MM.1S (cell line): Measurements from ENCODE around the gene DPP10.

Source experiments
- DNase-seq: peaks from one replicate; pipeline ENCODE4 v3.0.0-alpha.2; 2015
- H2AFZ ChIP-seq: fragments of 300-600 bp; sonication (generic); 2 replicates; pipeline ENCODE4 v1.6.0; 2016; ENCODE audit warnings: antibody characterized with exemption, low read length
- H3F3A ChIP-seq: fragments of 300-600 bp; sonication (generic); 2 replicates; pipeline ENCODE4 v1.6.1; 2016; ENCODE audit warnings: mild to moderate bottlenecking, antibody characterized with exemption, low read length, moderate library complexity, mixed read lengths; ENCODE audit not compliant: insufficient read depth
- H3K27ac ChIP-seq: fragments of 300-600 bp; sonication (generic); 2 replicates; pipeline ENCODE4 v1.5.1; 2016; ENCODE audit warnings: mild to moderate bottlenecking, low read length
- H3K27me3 ChIP-seq: fragments of 300-600 bp; sonication (generic); replicated peaks from 2 replicates; pipeline ENCODE4 v1.6.0; 2016; ENCODE audit warnings: low read length; ENCODE audit not compliant: insufficient read depth
- H3K36me3 ChIP-seq: fragments of 300-600 bp; sonication (generic); replicated peaks from 2 replicates; pipeline ENCODE4 v1.6.1; 2016; ENCODE audit warnings: mild to moderate bottlenecking, low read length, mixed read lengths; ENCODE audit not compliant: insufficient read depth
- H3K4me1 ChIP-seq: fragments of 300-600 bp; sonication (generic); 2 replicates; pipeline ENCODE4 v1.6.1; 2016; ENCODE audit warnings: low read length, mixed read lengths
- H3K4me2 ChIP-seq: fragments of 300-600 bp; sonication (generic); 2 replicates; pipeline ENCODE4 v1.6.0; 2016; ENCODE audit warnings: low read depth, low read length
- H3K4me3 ChIP-seq: fragments of 300-600 bp; sonication (generic); 2 replicates; pipeline ENCODE4 v1.5.1; 2016; ENCODE audit warnings: low read length, mixed read lengths
- H3K79me2 ChIP-seq: fragments of 300-600 bp; sonication (generic); 2 replicates; pipeline ENCODE4 v1.6.1; 2016; ENCODE audit warnings: mixed run types, low read length, mixed read lengths
- H3K9ac ChIP-seq: fragments of 300-600 bp; sonication (generic); 2 replicates; pipeline ENCODE4 v1.6.1; 2016; ENCODE audit warnings: low read length, mixed read lengths
- H3K9me2 ChIP-seq: fragments of 300-600 bp; sonication (generic); replicated peaks from 2 replicates; pipeline ENCODE4 v1.6.1; 2016; ENCODE audit warnings: mild to moderate bottlenecking, low read length, mixed read lengths; ENCODE audit not compliant: insufficient read depth
- H3K9me3 ChIP-seq: fragments of 300-600 bp; sonication (generic); replicated peaks from 2 replicates; pipeline ENCODE4 v1.6.1; 2016; ENCODE audit warnings: mild to moderate bottlenecking, low read length, mixed read lengths; ENCODE audit not compliant: insufficient read depth
- H4K20me1 ChIP-seq: fragments of 300-600 bp; sonication (generic); 2 replicates; pipeline ENCODE4 v1.6.1; 2016; ENCODE audit warnings: mild to moderate bottlenecking, low read length, moderate library complexity, mixed read lengths; ENCODE audit not compliant: insufficient read depth
- CTCF ChIP-seq: fragments of 300-600 bp; sonication (generic); IDR thresholded peaks from 2 replicates; pipeline ENCODE4 v1.5.1; 2016; ENCODE audit warnings: antibody characterized with exemption, low read length, mixed read lengths
- EZH2 ChIP-seq: fragments of 300-600 bp; sonication (generic); optimal IDR thresholded peaks from 2 replicates; pipeline ENCODE3; 2017; ENCODE audit warnings: low read depth, mild to moderate bottlenecking, antibody characterized with exemption, low read length, mixed read lengths
- EZH2phosphoT487 ChIP-seq: fragments of 300-600 bp; sonication (generic); IDR thresholded peaks from 2 replicates; pipeline ENCODE4 v1.6.1; 2018; ENCODE audit warnings: antibody characterized with exemption, low read length

Gene DPP10

GRCh38 chr2:115412501-115412900, 970.1 kb downstream of the DPP10 start:
- no peaks in the 10 kb centered on the region for H3F3A ChIP-seq
- no peaks in the 10 kb centered on the region for H3K36me3 ChIP-seq
- H3K4me1 ChIP-seq, result no peaks in the 10 kb centered on the region
- no peak overlapping the region for H2AFZ ChIP-seq
- no peaks in the 10 kb centered on the region for H3K9me3 ChIP-seq
- no peaks in the 10 kb centered on the region for H3K27me3 ChIP-seq
- H3K79me2 ChIP-seq, result no peaks in the 10 kb centered on the region
- no peaks in the 10 kb centered on the region for H3K9me2 ChIP-seq
- DNase-seq, result no peak
- H3K4me2 ChIP-seq, result no peak overlapping the region
- no peak overlapping the region for H3K4me3 ChIP-seq
- H3K9ac ChIP-seq, result no peak overlapping the region
- TF ChIP-seq CTCF, result no peak
- TF ChIP-seq EZH2phosphoT487, result no peak
- TF ChIP-seq EZH2, result no peak
- no peak overlapping the region for H3K27ac ChIP-seq
- no peaks in the 10 kb centered on the region for H4K20me1 ChIP-seq

GRCh38 chr2:115413791-115414190, 971.4 kb downstream of the DPP10 start:
- H3K9ac ChIP-seq, result no peak overlapping the region
- H2AFZ ChIP-seq, result no peak overlapping the region
- no peak overlapping the region for H3K4me3 ChIP-seq
- TF ChIP-seq EZH2phosphoT487 (no peak), EZH2 (no peak), CTCF (no peak)
- no peaks in the 10 kb centered on the region for H3K36me3 ChIP-seq
- no peak overlapping the region for H3K4me2 ChIP-seq
- no peaks in the 10 kb centered on the region for H3K4me1 ChIP-seq
- H3F3A ChIP-seq, result no peaks in the 10 kb centered on the region
- H3K27ac ChIP-seq, result no peak overlapping the region
- H3K9me2 ChIP-seq, result no peaks in the 10 kb centered on the region
- no peaks in the 10 kb centered on the region for H3K9me3 ChIP-seq
- no peaks in the 10 kb centered on the region for H3K79me2 ChIP-seq
- no peaks in the 10 kb centered on the region for H3K27me3 ChIP-seq
- DNase-seq, result no peak
- no peaks in the 10 kb centered on the region for H4K20me1 ChIP-seq

GRCh38 chr2:115414466-115414865, 972.0 kb downstream of the DPP10 start:
- Histone ChIP-seq H3K9me3 (no peaks in the 10 kb centered on the region), H3K27ac (no peak overlapping the region), H3K9ac (no peak overlapping the region)

More at GRCh38 chr2:115414466-115414865, 972.0 kb downstream of the DPP10 start:
- TF ChIP-seq EZH2phosphoT487 (no peak), EZH2 (no peak), CTCF (no peak)
- Histone ChIP-seq H3F3A (no peaks in the 10 kb centered on the region), H3K9me2 (no peaks in the 10 kb centered on the region), H3K36me3 (no peaks in the 10 kb centered on the region), H4K20me1 (no peaks in the 10 kb centered on the region), H3K79me2 (no peaks in the 10 kb centered on the region), H3K27me3 (no peaks in the 10 kb centered on the region), H3K4me2 (no peak overlapping the region), H3K4me3 (no peak overlapping the region), H3K4me1 (no peaks in the 10 kb centered on the region), H2AFZ (no peak overlapping the region)
- no peak for DNase-seq
